Left renal pelvis (tissue), 4 donors: ENCODE measurements around the gene ANK2. TPM values are rescaled to one million over a fixed set of nuclear protein-coding genes. Genes with fewer than 3 reads are reported as not detected.

Experiments
- DNase-seq, 4 donors: peaks; one replicate each; pipeline ENCODE4 v3.0.0-alpha.2; 2013; ENCODE audit warnings: low read depth in 4 of 4, low spot score in 3 of 4
- polyA plus RNA-seq, 4 donors: library from polyadenylated mRNA; unstranded; fragments of 120-200 nt; gene quantifications; one replicate each; pipeline ENCODE4 v1.2.1, GENCODE V29; 2013; ENCODE audit not compliant: insufficient read length in 4 of 4

The ANK2 gene
- polyA plus RNA-seq, 4 donors = 57.3 to 68.0 (median 64.1) TPM

GRCh38 chr4:113423631-113424030, 374.2 kb downstream of the ANK2 start:
- no peak for DNase-seq

- DNase-seq = no peak
Measured at GRCh38 chr4:113433116-113433515, 383.7 kb downstream of the ANK2 start.
